ENCODE data around the gene PLPPR1.

GRCh38 chr9:101121836-101122399 is 93.4 kb downstream of the PLPPR1 start:
- TF ChIP-seq OSR1 (CRISPR knock-in tag; IDR thresholded peaks at IDR 0.05) = no peak
- no peak for TF ChIP-seq ZNF70 (CRISPR knock-in tag; IDR thresholded peaks at IDR 0.05)
- no peak for TF ChIP-seq ZFP30 (CRISPR knock-in tag; IDR thresholded peaks at IDR 0.05)
- no peak for TF ChIP-seq SNAI2 (CRISPR knock-in tag; IDR thresholded peaks at IDR 0.05)
- no peak for TF ChIP-seq CREB5 (CRISPR knock-in tag; IDR thresholded peaks at IDR 0.05; ENCODE audit: low read depth)
